HL-60 (cell line): Measurements from ENCODE around the gene ZNF562.

Experiments
- REST ChIP-seq: IDR thresholded peaks from 2 replicates; pipeline ENCODE4 v1.6.1; 2012; ENCODE audit warnings: low read depth; ENCODE audit not compliant: insufficient replicate concordance
- TF ChIP-seq, protein P1 (sequence below): IDR thresholded peaks from one replicate; pipeline ENCODE4 v1.5.1; 2011; ENCODE audit warnings: low read length, control low read depth, inconsistent platforms; ENCODE audit not compliant: insufficient read depth

DNA sequence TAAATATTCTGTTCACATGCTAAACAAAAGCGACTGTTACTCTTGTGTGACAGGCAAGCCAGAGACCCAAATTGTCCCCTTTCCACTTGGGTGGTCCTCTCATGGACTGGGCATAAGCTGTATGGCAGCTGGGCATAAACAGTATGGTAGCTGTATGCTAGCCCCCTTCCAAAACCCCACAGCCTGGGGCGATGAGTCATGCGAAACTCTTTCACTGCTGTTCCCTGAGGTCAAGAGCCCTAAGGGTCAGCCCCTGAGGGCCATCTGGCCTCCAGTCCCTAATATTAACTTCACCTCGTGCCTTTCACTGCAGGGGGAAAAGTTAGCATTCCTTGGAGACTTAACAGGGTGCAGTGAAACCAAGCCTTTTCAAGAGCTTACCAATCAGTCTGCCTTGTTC is 45.6 kb upstream of the ZNF562 start:
- TF ChIP-seq, protein P1, sequence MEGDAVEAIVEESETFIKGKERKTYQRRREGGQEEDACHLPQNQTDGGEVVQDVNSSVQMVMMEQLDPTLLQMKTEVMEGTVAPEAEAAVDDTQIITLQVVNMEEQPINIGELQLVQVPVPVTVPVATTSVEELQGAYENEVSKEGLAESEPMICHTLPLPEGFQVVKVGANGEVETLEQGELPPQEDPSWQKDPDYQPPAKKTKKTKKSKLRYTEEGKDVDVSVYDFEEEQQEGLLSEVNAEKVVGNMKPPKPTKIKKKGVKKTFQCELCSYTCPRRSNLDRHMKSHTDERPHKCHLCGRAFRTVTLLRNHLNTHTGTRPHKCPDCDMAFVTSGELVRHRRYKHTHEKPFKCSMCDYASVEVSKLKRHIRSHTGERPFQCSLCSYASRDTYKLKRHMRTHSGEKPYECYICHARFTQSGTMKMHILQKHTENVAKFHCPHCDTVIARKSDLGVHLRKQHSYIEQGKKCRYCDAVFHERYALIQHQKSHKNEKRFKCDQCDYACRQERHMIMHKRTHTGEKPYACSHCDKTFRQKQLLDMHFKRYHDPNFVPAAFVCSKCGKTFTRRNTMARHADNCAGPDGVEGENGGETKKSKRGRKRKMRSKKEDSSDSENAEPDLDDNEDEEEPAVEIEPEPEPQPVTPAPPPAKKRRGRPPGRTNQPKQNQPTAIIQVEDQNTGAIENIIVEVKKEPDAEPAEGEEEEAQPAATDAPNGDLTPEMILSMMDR = no peak
- no peak for TF ChIP-seq REST
